Ovary (tissue), 9 donors: ENCODE measurements around the gene ACSS1. TPM values are rescaled to one million over a fixed set of nuclear protein-coding genes. Genes with fewer than 3 reads are reported as not detected.

Source experiments
- DNase-seq, 5 donors: peaks; one replicate each; pipeline ENCODE4 v3.0.0-alpha.2; 2019 to 2020
- H3K27ac ChIP-seq, 2 donors: fragments of 200-600 bp; one replicate each; pipeline versions ENCODE4 v1.5.1 to v1.8.0; 2019 to 2022
- H3K27me3 ChIP-seq: fragments of 200-600 bp; one replicate; pipeline ENCODE4 v1.8.0; 2022
- H3K36me3 ChIP-seq: fragments of 200-600 bp; sonication (generic); one replicate; pipeline ENCODE4 v1.5.1; 2019
- H3K4me1 ChIP-seq: one replicate; pipeline ENCODE4 v1.8.1; 2013; ENCODE audit warnings: mild to moderate bottlenecking, moderate library complexity; ENCODE audit not compliant: insufficient read depth
- H3K4me3 ChIP-seq: fragments of 200-600 bp; sonication (generic); one replicate; pipeline ENCODE4 v1.5.1; 2017
- H3K9me3 ChIP-seq, 2 donors: fragments of 200-600 bp in 1 of 2; sonication (generic) in 1 of 2; one replicate each; pipeline versions ENCODE4 v1.5.1 to v1.8.1; 2013 to 2019; ENCODE audit warnings: mild to moderate bottlenecking in 1 of 2, moderate library complexity in 1 of 2
- EP300 ChIP-seq: sonication (generic); formaldehyde crosslinking; IDR thresholded peaks from one replicate; pipeline ENCODE4 v1.6.1; 2017; ENCODE audit warnings: antibody characterized with exemption
- POLR2A ChIP-seq: fragments of 450-650 bp; IDR thresholded peaks from one replicate; pipeline ENCODE4 v1.6.1; 2017; ENCODE audit warnings: antibody characterized with exemption, mild to moderate bottlenecking, moderate library complexity
- WGBS, 3 donors: extraction: QIAGEN DNeasy Blood & Tissue Kit in 1 of 3; methylation state at CpG; one replicate each; pipeline versions ENCODE4 v1.1.5 to v1.1.7; 2013 to 2017; 5-methylcytosine and 5-hydroxymethylcytosine counted together
- intact Hi-C, 4 donors: fragments of 100-400 bp; cut with DNase I; formaldehyde crosslinking; loops; one replicate each; pipeline versions ENCODE4 v1.11.0 to v1.15.1; 2022 to 2023
- polyA plus RNA-seq, 2 donors: library from polyadenylated mRNA; stranded (reverse); fragments of 200-250 nt in 1 of 2; fragments of 350-450 nt in 1 of 2; fragmentation: Illumina TruSeq in 1 of 2; extraction: RNeasy Lipid Tissue Mini Kit (QIAGEN cat#74804) in 1 of 2; gene quantifications; one replicate each; pipeline ENCODE4 v1.2.3, GENCODE V29; 2013 to 2014
- total RNA-seq, 7 donors: library from RNA; depleted of rRNA in 2 of 7; stranded (reverse); fragments of >200 nt in 2 of 7; fragmentation: NEBNext Ultra II Directional in 3 of 7; extraction: Animal tissue kit (Norgen Biotek cat#: 25700) in 3 of 7; gene quantifications; one replicate each; pipeline versions ENCODE4 v1.1.0 to v1.2.4, GENCODE V29; 2016 to 2023
- TF ChIP-seq, protein P1 (sequence below), 3 donors: fragments of 450-650 bp in 2 of 3; fragments of 200-600 bp in 1 of 3; IDR thresholded peaks; one replicate each; pipeline versions ENCODE4 v1.5.1 to v1.8.0; 2016 to 2022; ENCODE audit warnings: antibody characterized with exemption in 3 of 3, mild to moderate bottlenecking in 1 of 3
- donor health status: DM: no; HTN: no; CAD: no; lungs with moderate emphysema.
- donor health status: DM: no; HTN: no; CAD: no.
- donor health status: Bipolar disorder and iron deficiency.
- donor health status: DM: yes; HTN: yes; CAD: no.
- donor health status: DM: no; HTN: no; CAD: no.
- donor health status: DM: yes; HTN: yes; CAD: no.

Gene ACSS1
- total and polyA plus RNA-seq, 9 donors: 13.1 to 37.0 (median 29.0) TPM

DNA sequence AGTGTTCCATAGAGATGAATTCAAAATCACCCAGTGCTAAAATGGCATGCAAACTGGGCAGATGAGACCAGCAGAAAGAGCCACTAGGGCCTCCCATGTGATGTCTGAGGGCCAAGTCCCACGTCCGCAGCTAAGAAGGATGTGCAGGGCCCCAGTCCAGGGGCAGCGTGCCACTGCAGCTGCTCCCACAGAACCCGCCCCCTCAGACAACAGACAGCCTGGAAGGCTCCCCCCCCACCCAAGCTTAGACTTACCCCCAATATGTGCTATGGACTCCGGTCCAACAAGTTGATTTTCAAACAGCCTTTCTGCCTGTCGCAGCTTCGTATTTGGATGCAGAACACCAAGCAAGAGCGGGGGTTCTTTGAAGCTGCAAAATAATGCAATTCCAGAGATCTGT, 79.4 kb downstream of the ACSS1 start:
- DNase-seq: no peak
- H3K4me1 ChIP-seq: no peaks in the 10 kb centered on the region
- intact Hi-C loops: no loop called here
- H3K4me3 ChIP-seq: no peak overlapping the region
- no peaks in the 10 kb centered on the region for H3K9me3 ChIP-seq
- 71 to 84% (median 77%) methylated on average over 8 of the region's 8 CpGs for WGBS, 3 donors
- no peak overlapping the region for H3K27ac ChIP-seq
- no peaks in the 10 kb centered on the region for H3K27me3 ChIP-seq
- TF ChIP-seq POLR2A (no peak), EP300 (no peak)
- TF ChIP-seq, protein P1, sequence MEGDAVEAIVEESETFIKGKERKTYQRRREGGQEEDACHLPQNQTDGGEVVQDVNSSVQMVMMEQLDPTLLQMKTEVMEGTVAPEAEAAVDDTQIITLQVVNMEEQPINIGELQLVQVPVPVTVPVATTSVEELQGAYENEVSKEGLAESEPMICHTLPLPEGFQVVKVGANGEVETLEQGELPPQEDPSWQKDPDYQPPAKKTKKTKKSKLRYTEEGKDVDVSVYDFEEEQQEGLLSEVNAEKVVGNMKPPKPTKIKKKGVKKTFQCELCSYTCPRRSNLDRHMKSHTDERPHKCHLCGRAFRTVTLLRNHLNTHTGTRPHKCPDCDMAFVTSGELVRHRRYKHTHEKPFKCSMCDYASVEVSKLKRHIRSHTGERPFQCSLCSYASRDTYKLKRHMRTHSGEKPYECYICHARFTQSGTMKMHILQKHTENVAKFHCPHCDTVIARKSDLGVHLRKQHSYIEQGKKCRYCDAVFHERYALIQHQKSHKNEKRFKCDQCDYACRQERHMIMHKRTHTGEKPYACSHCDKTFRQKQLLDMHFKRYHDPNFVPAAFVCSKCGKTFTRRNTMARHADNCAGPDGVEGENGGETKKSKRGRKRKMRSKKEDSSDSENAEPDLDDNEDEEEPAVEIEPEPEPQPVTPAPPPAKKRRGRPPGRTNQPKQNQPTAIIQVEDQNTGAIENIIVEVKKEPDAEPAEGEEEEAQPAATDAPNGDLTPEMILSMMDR (IDR thresholded peaks at IDR 0.05): no peak
- no peaks in the 10 kb centered on the region for H3K36me3 ChIP-seq

DNA sequence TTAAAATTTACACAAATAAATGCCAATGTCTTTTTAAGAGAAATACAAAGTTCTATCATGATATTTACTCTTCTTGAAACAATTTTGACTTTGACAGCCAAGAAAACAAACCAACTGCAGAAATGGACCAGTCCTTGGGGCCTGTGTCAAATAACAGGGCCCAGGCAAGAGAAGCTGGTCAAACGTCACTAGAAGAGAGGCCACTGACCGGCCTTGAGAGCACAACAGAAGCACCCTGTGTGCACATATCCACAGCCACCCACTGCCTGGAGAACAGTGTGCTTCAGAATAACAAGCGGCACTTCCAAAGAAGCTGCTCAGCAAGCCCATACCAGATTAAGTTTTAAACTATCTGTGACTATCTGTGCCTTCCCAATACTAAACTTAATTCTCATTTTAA, 80.1 kb downstream of the ACSS1 start:
- 72 to 81% (median 80%) methylated on average over 3 of the region's 3 CpGs for WGBS, 3 donors
- Histone ChIP-seq H3K27ac (no peak overlapping the region), H3K27me3 (no peaks in the 10 kb centered on the region), H3K4me3 (no peak overlapping the region), H3K4me1 (no peaks in the 10 kb centered on the region), H3K9me3 (no peaks in the 10 kb centered on the region), H3K36me3 (no peaks in the 10 kb centered on the region)
- DNase-seq: no peak
- intact Hi-C loops: no loop called here
- TF ChIP-seq, protein P1 (IDR thresholded peaks at IDR 0.05): no peak
- TF ChIP-seq POLR2A: no peak
- no peak for TF ChIP-seq EP300

DNA sequence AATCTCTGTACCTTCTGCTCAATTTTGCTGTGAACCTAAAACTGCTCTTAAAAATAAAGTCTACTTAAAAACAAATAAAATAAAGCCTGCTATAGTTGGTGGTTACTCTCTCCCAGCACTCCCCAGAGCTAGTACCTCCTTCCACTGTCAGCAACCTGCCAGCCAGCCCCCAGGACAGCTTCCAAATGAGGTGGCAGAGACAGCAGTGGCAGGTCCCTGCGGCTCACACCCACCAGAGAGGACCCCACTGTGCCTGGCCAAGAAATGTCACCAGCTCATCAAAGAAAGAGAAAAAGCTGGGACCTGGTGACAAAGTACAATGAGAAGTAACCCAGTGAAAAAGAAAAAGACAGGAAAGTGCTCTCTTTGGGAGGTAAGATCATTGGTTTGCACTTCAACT, 80.6 kb downstream of the ACSS1 start:
- WGBS, 3 donors: 92 to 97% (median 93%) methylated on average over 1 of the region's 1 CpG
- H3K4me1 ChIP-seq: no peaks in the 10 kb centered on the region
- no peak overlapping the region for H3K27ac ChIP-seq
- DNase-seq: no peak
- H3K27me3 ChIP-seq: no peaks in the 10 kb centered on the region
- TF ChIP-seq, protein P1 (IDR thresholded peaks at IDR 0.05): no peak
- TF ChIP-seq EP300 (no peak), POLR2A (no peak)
- H3K9me3 ChIP-seq: no peaks in the 10 kb centered on the region
- intact Hi-C loops: no loop called here
- no peaks in the 10 kb centered on the region for H3K36me3 ChIP-seq
- no peak overlapping the region for H3K4me3 ChIP-seq

DNA sequence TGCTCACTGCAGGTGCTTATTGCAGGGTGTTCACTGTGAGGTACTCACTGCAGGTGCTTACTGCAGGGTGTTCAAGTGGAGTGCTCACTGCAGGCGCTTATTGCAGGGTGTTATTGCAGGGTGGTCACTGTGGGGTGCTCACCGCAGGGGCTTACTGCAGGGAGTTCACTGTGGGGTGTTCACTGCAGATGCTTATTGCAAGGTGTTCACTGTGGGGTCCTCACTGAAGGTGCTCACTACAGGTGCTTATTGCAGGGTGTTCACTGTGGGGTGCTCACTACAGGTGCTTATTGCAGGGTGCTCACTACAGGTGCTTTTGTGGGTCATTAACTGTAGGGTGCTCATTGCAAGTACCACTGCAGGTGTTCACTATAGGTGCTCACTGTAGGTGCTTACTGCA, 85.6 kb downstream of the ACSS1 start:
- no peaks in the 10 kb centered on the region for H3K36me3 ChIP-seq
- no peak overlapping the region for H3K27ac ChIP-seq
- intact Hi-C loops: loop anchor here in 1 of 4 donors (5.0 kb wide), 1 partner anchor 180 kb away; no protein-coding TSS in a partner anchor

More for the DNA sequence above, 85.6 kb downstream of the ACSS1 start:
- no peaks in the 10 kb centered on the region for H3K4me1 ChIP-seq
- no peaks in the 10 kb centered on the region for H3K9me3 ChIP-seq
- H3K4me3 ChIP-seq: no peak overlapping the region
- TF ChIP-seq POLR2A (no peak), EP300 (no peak)
- TF ChIP-seq, protein P1 (IDR thresholded peaks at IDR 0.05): no peak
- WGBS, 3 donors: 92 to 98% (median 93%) methylated on average over 2 of the region's 2 CpGs
- no peaks in the 10 kb centered on the region for H3K27me3 ChIP-seq
- no peak for DNase-seq
